Tibial nerve (tissue), 4 donors: Measurements from ENCODE around the gene NTRK2. TPM values are rescaled to one million over a fixed set of nuclear protein-coding genes. Genes with fewer than 3 reads are reported as not detected.

Source experiments
- DNase-seq, 2 donors: peaks; one replicate each; pipeline ENCODE4 v3.0.0-alpha.2; 2019; ENCODE audit warnings: low spot score in 2 of 2
- H3K27ac ChIP-seq, 4 donors: fragments of 200-600 bp; sonication (generic) in 3 of 4; one replicate each; pipeline ENCODE4 v1.5.1; 2017 to 2019; ENCODE audit warnings: mild to moderate bottlenecking in 1 of 4
- H3K27me3 ChIP-seq, 2 donors: fragments of 200-600 bp; sonication (generic) in 1 of 2; one replicate each; pipeline versions ENCODE4 v1.5.1 to v1.6.0; 2017 to 2019
- H3K36me3 ChIP-seq, 3 donors: fragments of 200-600 bp; sonication (generic); one replicate each; pipeline ENCODE4 v1.5.1; 2018 to 2019
- H3K4me1 ChIP-seq, 4 donors: fragments of 200-600 bp; sonication (generic) in 3 of 4; one replicate each; pipeline ENCODE4 v1.5.1; 2017 to 2019
- H3K4me3 ChIP-seq, 4 donors: fragments of 200-600 bp; sonication (generic) in 3 of 4; one replicate each; pipeline ENCODE4 v1.5.1; 2017 to 2019; ENCODE audit warnings: mild to moderate bottlenecking in 1 of 4, moderate library complexity in 1 of 4
- H3K9me3 ChIP-seq, 4 donors: fragments of 200-600 bp; sonication (generic) in 3 of 4; one replicate each; pipeline ENCODE4 v1.5.1; 2017 to 2019
- CTCF ChIP-seq, 5 experiments: fragments of 200-600 bp in 3 of 5; fragments of 450-650 bp in 2 of 5; sonication (generic) in 3 of 5; IDR thresholded peaks; one replicate each; pipeline ENCODE4 v1.5.1; 2016 to 2019; ENCODE audit warnings: antibody characterized with exemption in 5 of 5, mild to moderate bottlenecking in 3 of 5, moderate library complexity in 2 of 5
- EP300 ChIP-seq, 2 donors: sonication (generic); formaldehyde crosslinking; IDR thresholded peaks; one replicate each; pipeline ENCODE4 v1.6.1; 2017; ENCODE audit warnings: antibody characterized with exemption in 2 of 2, mild to moderate bottlenecking in 1 of 2
- POLR2A ChIP-seq, 2 donors: fragments of 450-650 bp; IDR thresholded peaks; one replicate each; pipeline ENCODE4 v1.6.1; 2017; ENCODE audit warnings: antibody characterized with exemption in 2 of 2, mild to moderate bottlenecking in 2 of 2, moderate library complexity in 2 of 2
- WGBS, 2 donors: methylation state at CpG; one replicate each; pipeline ENCODE4 v1.1.5; 2018; 5-methylcytosine and 5-hydroxymethylcytosine counted together
- total RNA-seq, 4 donors: library from RNA; depleted of rRNA; stranded (reverse); fragments of >200 nt; gene quantifications; one replicate each; pipeline ENCODE4 v1.1.0, GENCODE V29; 2016

The NTRK2 gene
- total RNA-seq, 4 donors from 2014 or later: 46.7 to 83.4 (median 69.5) TPM

- H3K9me3 ChIP-seq: peaks cover 0 to 14% (median 0%) of the 10 kb centered on the region in 4 donors
- H3K27me3 ChIP-seq: no peaks in the 10 kb centered on the region
- H3K4me3 ChIP-seq: no peak overlapping the region
- WGBS, 2 donors: 64 to 85% methylated on average over 2 of the region's 2 CpGs
- no peak overlapping the region for H3K27ac ChIP-seq
- peaks cover 0 to 12% (median 3%) of the 10 kb centered on the region in 4 donors for H3K4me1 ChIP-seq
- no peak for TF ChIP-seq POLR2A (IDR thresholded peaks at IDR 0.05)
- TF ChIP-seq CTCF (IDR thresholded peaks at IDR 0.05): no peak
- no peak for TF ChIP-seq EP300 (IDR thresholded peaks at IDR 0.05)
- DNase-seq: no peak
- H3K36me3 ChIP-seq: no peaks in the 10 kb centered on the region
Measured at GRCh38 chr9:84997472-84997871, 327.9 kb downstream of the NTRK2 start.

- H3K36me3 ChIP-seq: no peaks in the 10 kb centered on the region
- H3K4me3 ChIP-seq: no peak overlapping the region
- H3K27ac ChIP-seq: no peak overlapping the region
- H3K4me1 ChIP-seq: peaks cover 0 to 12% (median 3%) of the 10 kb centered on the region in 4 donors
- DNase-seq: no peak
- no peaks in the 10 kb centered on the region for H3K27me3 ChIP-seq
- TF ChIP-seq CTCF (IDR thresholded peaks at IDR 0.05): no peak
- no peak for TF ChIP-seq EP300 (IDR thresholded peaks at IDR 0.05)
- TF ChIP-seq POLR2A (IDR thresholded peaks at IDR 0.05): no peak
- 50 to 60% methylated on average over 2 of the region's 2 CpGs for WGBS, 2 donors
- peaks cover 0 to 14% (median 0%) of the 10 kb centered on the region in 4 donors for H3K9me3 ChIP-seq
Measured at GRCh38 chr9:84998639-84999038, 329.1 kb downstream of the NTRK2 start.

- DNase-seq: no peak
- no peak overlapping the region for H3K27ac ChIP-seq
- no peak overlapping the region for H3K4me3 ChIP-seq
- TF ChIP-seq EP300 (IDR thresholded peaks at IDR 0.05) (no peak), CTCF (IDR thresholded peaks at IDR 0.05) (no peak), POLR2A (IDR thresholded peaks at IDR 0.05) (no peak)
- H3K27me3 ChIP-seq: no peaks in the 10 kb centered on the region
- 80 to 85% methylated on average over 7 of the region's 7 CpGs for WGBS, 2 donors
- H3K9me3 ChIP-seq: peaks cover 0 to 14% (median 0%) of the 10 kb centered on the region in 4 donors
- no peaks in the 10 kb centered on the region for H3K36me3 ChIP-seq
- peaks cover 0 to 12% (median 3%) of the 10 kb centered on the region in 4 donors for H3K4me1 ChIP-seq
Measured at GRCh38 chr9:84999788-85000187, 330.3 kb downstream of the NTRK2 start.

GRCh38 chr9:85001925-85002324 is 332.4 kb downstream of the NTRK2 start:
- Histone ChIP-seq H3K4me3 (no peak overlapping the region), H3K27me3 (no peaks in the 10 kb centered on the region), H3K36me3 (no peaks in the 10 kb centered on the region), H3K27ac (no peak overlapping the region), H3K4me1 (peaks cover 0 to 4% (median 0%) of the 10 kb centered on the region in 4 donors), H3K9me3 (peaks cover 0 to 14% (median 0%) of the 10 kb centered on the region in 4 donors)
- TF ChIP-seq CTCF (IDR thresholded peaks at IDR 0.05) (no peak), POLR2A (IDR thresholded peaks at IDR 0.05) (no peak), EP300 (IDR thresholded peaks at IDR 0.05) (no peak)
- 92 to 100% methylated on average over 1 of the region's 1 CpG for WGBS, 2 donors
- DNase-seq: no peak

- no peak for DNase-seq
- TF ChIP-seq CTCF (IDR thresholded peaks at IDR 0.05): no peak
- TF ChIP-seq POLR2A (IDR thresholded peaks at IDR 0.05): no peak
- no peak for TF ChIP-seq EP300 (IDR thresholded peaks at IDR 0.05)
- WGBS, 2 donors: 61 to 68% methylated on average over 3 of the region's 3 CpGs
Measured at GRCh38 chr9:85004818-85005413, 335.4 kb downstream of the NTRK2 start.

More at GRCh38 chr9:85004818-85005413, 335.4 kb downstream of the NTRK2 start:
- H3K9me3 ChIP-seq: peaks cover 0 to 14% (median 0%) of the 10 kb centered on the region in 4 donors
- no peak overlapping the region for H3K27ac ChIP-seq
- no peak overlapping the region for H3K4me3 ChIP-seq
- H3K4me1 ChIP-seq: no peaks in the 10 kb centered on the region
- no peaks in the 10 kb centered on the region for H3K27me3 ChIP-seq
- H3K36me3 ChIP-seq: no peaks in the 10 kb centered on the region
